Measurements from ENCODE around the gene SMYD3.
"Not testable (repeated sequence)": the region's sequence is repeated elsewhere in the genome, so short reads cannot be mapped to it uniquely, and the experiment has no call there.

The SMYD3 gene

DNA sequence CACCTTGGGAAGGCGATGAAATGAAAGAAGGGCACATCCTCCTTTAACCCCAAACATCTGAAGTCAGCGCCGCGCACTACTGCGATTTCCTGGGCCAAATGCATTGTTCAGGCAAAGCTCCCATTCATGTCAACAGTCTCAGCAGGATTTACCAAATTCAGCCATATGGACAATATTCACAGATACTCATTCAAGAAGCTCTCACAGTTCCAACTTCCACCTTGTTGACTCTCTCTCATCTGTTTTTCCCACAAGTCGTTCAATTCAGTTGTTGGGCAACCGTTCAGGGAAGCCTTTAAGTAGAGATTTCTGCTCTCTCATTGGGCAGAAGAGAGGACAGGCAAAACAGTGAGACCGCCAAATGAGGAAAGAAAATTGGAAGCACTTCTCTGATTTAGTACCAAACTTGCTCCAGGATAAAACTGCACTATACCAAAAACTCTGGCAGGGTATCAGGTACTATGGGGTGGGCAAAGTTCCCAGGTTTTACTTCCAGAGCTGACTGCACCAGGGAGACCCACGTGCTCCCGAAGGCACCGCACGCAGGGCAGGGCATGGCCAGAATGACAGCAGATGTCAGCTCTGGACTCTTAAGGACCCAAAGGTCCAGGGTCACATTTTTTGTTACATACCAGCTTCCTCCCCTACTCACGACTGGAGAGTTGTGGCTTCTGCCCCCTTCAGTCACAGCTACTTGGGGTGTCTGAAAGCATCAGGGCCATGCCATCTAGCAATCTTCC is 683.5 kb downstream of the SMYD3 start:
- Histone ChIP-seq H3K27me3 (replicated peaks in 2 of 5; ENCODE audit: control insufficient read depth in 4 of 5, insufficient read depth in 5 of 5, low read length in 4 of 5) (no peaks in the 10 kb centered on the region), H3K27ac (ENCODE audit: insufficient read depth in 1 of 2, low read depth in 1 of 2, low read length in 2 of 2, poor library complexity in 1 of 2, severe bottlenecking in 2 of 2) (no peak overlapping the region), H3K4me3 (ENCODE audit: control insufficient read depth in 1 of 7, extremely low read depth in 1 of 7, insufficient read depth in 4 of 7, low read depth in 2 of 7, low read length in 6 of 7) (no peak overlapping the region), H3K4me1 (ENCODE audit: control extremely low read depth in 1 of 4, control insufficient read depth in 4 of 4, insufficient read depth in 4 of 4, low read length in 3 of 4) (no peaks in the 10 kb centered on the region), H3K9me3 (ENCODE audit: control extremely low read depth in 1 of 5, control insufficient read depth in 4 of 5, insufficient read depth in 2 of 5, low read depth in 1 of 5, low read length in 4 of 5) (peaks cover 0 to 6% (median 3%) of the 10 kb centered on the region in 5 experiments), H3K36me3 (ENCODE audit: control insufficient read depth in 4 of 4, insufficient read depth in 4 of 4, low read length in 3 of 4) (peaks cover 0 to 4% (median under 1%) of the 10 kb centered on the region in 4 experiments)
- 98% methylated on average over 13 of the region's 13 CpGs for WGBS (ENCODE audit: insufficient coverage)
- DNase-seq: no peak
- ChIA-PET CTCF (interaction anchor here (0.8 kb wide), 1 partner anchor 12 kb away, joined by 3 read pairs; no protein-coding TSS in a partner anchor), POLR2A (interaction anchor here (0.6 kb wide), 1 partner anchor 65 kb away, joined by 6 read pairs; no protein-coding TSS in a partner anchor)

- Histone ChIP-seq H3K4me1 (ENCODE audit: control extremely low read depth in 1 of 4, control insufficient read depth in 4 of 4, insufficient read depth in 4 of 4, low read length in 3 of 4) (no peaks in the 10 kb centered on the region), H3K9me3 (ENCODE audit: control extremely low read depth in 1 of 5, control insufficient read depth in 4 of 5, insufficient read depth in 2 of 5, low read depth in 1 of 5, low read length in 4 of 5) (peaks cover 0 to 6% (median 3%) of the 10 kb centered on the region in 5 experiments), H3K27ac (ENCODE audit: insufficient read depth in 1 of 2, low read depth in 1 of 2, low read length in 2 of 2, poor library complexity in 1 of 2, severe bottlenecking in 2 of 2) (no peak overlapping the region), H3K36me3 (ENCODE audit: control insufficient read depth in 4 of 4, insufficient read depth in 4 of 4, low read length in 3 of 4) (peaks cover 0 to 4% (median under 1%) of the 10 kb centered on the region in 4 experiments), H3K27me3 (replicated peaks in 2 of 5; ENCODE audit: control insufficient read depth in 4 of 5, insufficient read depth in 5 of 5, low read length in 4 of 5) (no peaks in the 10 kb centered on the region), H3K4me3 (ENCODE audit: control insufficient read depth in 1 of 7, extremely low read depth in 1 of 7, insufficient read depth in 4 of 7, low read depth in 2 of 7, low read length in 6 of 7) (no peak overlapping the region)
- no peak for DNase-seq
- 96% methylated on average over 9 of the region's 11 CpGs for WGBS (ENCODE audit: insufficient coverage)
- ChIA-PET POLR2A (no interaction called here), CTCF (no interaction called here)
Measured at GRCh38 chr1:245822996-245823395, 684.1 kb downstream of the SMYD3 start.

GRCh38 chr1:245818363-245818762 is 688.7 kb downstream of the SMYD3 start:
- H3K36me3 ChIP-seq (ENCODE audit: control insufficient read depth in 4 of 4, insufficient read depth in 4 of 4, low read length in 3 of 4); H3K9me3 ChIP-seq (ENCODE audit: control extremely low read depth in 1 of 5, control insufficient read depth in 4 of 5, insufficient read depth in 2 of 5, low read depth in 1 of 5, low read length in 4 of 5); H3K27me3 ChIP-seq (replicated peaks in 2 of 5; ENCODE audit: control insufficient read depth in 4 of 5, insufficient read depth in 5 of 5, low read length in 4 of 5); DNase-seq; POLR2A ChIA-PET; CTCF ChIA-PET; H3K27ac ChIP-seq (ENCODE audit: insufficient read depth in 1 of 2, low read depth in 1 of 2, low read length in 2 of 2, poor library complexity in 1 of 2, severe bottlenecking in 2 of 2); H3K4me1 ChIP-seq (ENCODE audit: control extremely low read depth in 1 of 4, control insufficient read depth in 4 of 4, insufficient read depth in 4 of 4, low read length in 3 of 4); H3K4me3 ChIP-seq (ENCODE audit: control insufficient read depth in 1 of 7, extremely low read depth in 1 of 7, insufficient read depth in 4 of 7, low read depth in 2 of 7, low read length in 6 of 7): not testable (repeated sequence)
- no CpG with 5 or more reads among the region's 6 CpGs for WGBS (ENCODE audit: insufficient coverage)

GRCh38 chr1:245816496-245816895 is 690.6 kb downstream of the SMYD3 start:
- 75% methylated on average over 6 of the region's 24 CpGs for WGBS (ENCODE audit: insufficient coverage)
- CTCF ChIA-PET; H3K36me3 ChIP-seq (ENCODE audit: control insufficient read depth in 4 of 4, insufficient read depth in 4 of 4, low read length in 3 of 4); H3K27me3 ChIP-seq (replicated peaks in 2 of 5; ENCODE audit: control insufficient read depth in 4 of 5, insufficient read depth in 5 of 5, low read length in 4 of 5); DNase-seq; H3K4me1 ChIP-seq (ENCODE audit: control extremely low read depth in 1 of 4, control insufficient read depth in 4 of 4, insufficient read depth in 4 of 4, low read length in 3 of 4); H3K9me3 ChIP-seq (ENCODE audit: control extremely low read depth in 1 of 5, control insufficient read depth in 4 of 5, insufficient read depth in 2 of 5, low read depth in 1 of 5, low read length in 4 of 5); H3K4me3 ChIP-seq (ENCODE audit: control insufficient read depth in 1 of 7, extremely low read depth in 1 of 7, insufficient read depth in 4 of 7, low read depth in 2 of 7, low read length in 6 of 7); H3K27ac ChIP-seq (ENCODE audit: insufficient read depth in 1 of 2, low read depth in 1 of 2, low read length in 2 of 2, poor library complexity in 1 of 2, severe bottlenecking in 2 of 2): not testable (repeated sequence)
- POLR2A ChIA-PET: interaction anchor here (0.6 kb wide), 1 partner anchor 9 kb away, joined by 3 read pairs; no protein-coding TSS in a partner anchor

GRCh38 chr1:245814651-245815050 is 692.4 kb downstream of the SMYD3 start:
- Histone ChIP-seq H3K27me3 (replicated peaks in 2 of 5; ENCODE audit: control insufficient read depth in 4 of 5, insufficient read depth in 5 of 5, low read length in 4 of 5) (no peaks in the 10 kb centered on the region), H3K27ac (ENCODE audit: insufficient read depth in 1 of 2, low read depth in 1 of 2, low read length in 2 of 2, poor library complexity in 1 of 2, severe bottlenecking in 2 of 2) (no peak overlapping the region), H3K4me3 (ENCODE audit: control insufficient read depth in 1 of 7, extremely low read depth in 1 of 7, insufficient read depth in 4 of 7, low read depth in 2 of 7, low read length in 6 of 7) (no peak overlapping the region), H3K9me3 (ENCODE audit: control extremely low read depth in 1 of 5, control insufficient read depth in 4 of 5, insufficient read depth in 2 of 5, low read depth in 1 of 5, low read length in 4 of 5) (no peaks in the 10 kb centered on the region), H3K4me1 (ENCODE audit: control extremely low read depth in 1 of 4, control insufficient read depth in 4 of 4, insufficient read depth in 4 of 4, low read length in 3 of 4) (peaks cover 0 to 3% (median 0%) of the 10 kb centered on the region in 4 experiments), H3K36me3 (ENCODE audit: control insufficient read depth in 4 of 4, insufficient read depth in 4 of 4, low read length in 3 of 4) (no peaks in the 10 kb centered on the region)
- DNase-seq: no peak
- CTCF ChIA-PET: interaction anchor here (1.1 kb wide), 1 partner anchor 44 kb away, joined by 3 read pairs; no protein-coding TSS in a partner anchor
- 75% methylated on average over 4 of the region's 10 CpGs for WGBS (ENCODE audit: insufficient coverage)
- POLR2A ChIA-PET: no interaction called here

DNA sequence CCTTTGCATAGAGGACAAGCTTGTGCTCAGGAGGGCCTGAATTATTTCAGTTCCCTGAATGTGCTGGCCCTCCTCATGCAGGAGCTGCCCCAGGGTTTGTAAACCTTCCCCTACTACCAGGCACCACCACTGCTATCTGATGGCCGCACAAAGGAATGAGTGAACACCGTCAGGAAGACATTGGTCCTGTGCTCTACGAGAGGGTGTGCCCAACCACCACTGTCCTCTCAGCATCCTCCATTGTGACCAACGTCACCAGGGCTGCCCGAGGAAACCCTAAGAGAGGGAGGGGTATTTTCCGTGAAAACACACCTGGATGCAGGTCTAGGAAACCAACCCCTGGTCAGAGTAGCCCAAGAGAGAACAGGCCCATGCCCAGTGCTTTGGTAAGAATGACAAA is 694.8 kb downstream of the SMYD3 start:
- no peak for DNase-seq
- Histone ChIP-seq H3K4me1 (ENCODE audit: control extremely low read depth in 1 of 4, control insufficient read depth in 4 of 4, insufficient read depth in 4 of 4, low read length in 3 of 4) (peaks cover 0 to 20% (median 6%) of the 10 kb centered on the region in 4 experiments), H3K9me3 (ENCODE audit: control extremely low read depth in 1 of 5, control insufficient read depth in 4 of 5, insufficient read depth in 2 of 5, low read depth in 1 of 5, low read length in 4 of 5) (no peaks in the 10 kb centered on the region), H3K4me3 (ENCODE audit: control insufficient read depth in 1 of 7, extremely low read depth in 1 of 7, insufficient read depth in 4 of 7, low read depth in 2 of 7, low read length in 6 of 7) (no peak overlapping the region), H3K36me3 (ENCODE audit: control insufficient read depth in 4 of 4, insufficient read depth in 4 of 4, low read length in 3 of 4) (no peaks in the 10 kb centered on the region), H3K27me3 (replicated peaks in 2 of 5; ENCODE audit: control insufficient read depth in 4 of 5, insufficient read depth in 5 of 5, low read length in 4 of 5) (no peaks in the 10 kb centered on the region), H3K27ac (ENCODE audit: insufficient read depth in 1 of 2, low read depth in 1 of 2, low read length in 2 of 2, poor library complexity in 1 of 2, severe bottlenecking in 2 of 2) (no peak overlapping the region)
- ChIA-PET POLR2A (no interaction called here), CTCF (no interaction called here)
- WGBS (ENCODE audit: insufficient coverage): 93% methylated on average over 3 of the region's 6 CpGs

DNA sequence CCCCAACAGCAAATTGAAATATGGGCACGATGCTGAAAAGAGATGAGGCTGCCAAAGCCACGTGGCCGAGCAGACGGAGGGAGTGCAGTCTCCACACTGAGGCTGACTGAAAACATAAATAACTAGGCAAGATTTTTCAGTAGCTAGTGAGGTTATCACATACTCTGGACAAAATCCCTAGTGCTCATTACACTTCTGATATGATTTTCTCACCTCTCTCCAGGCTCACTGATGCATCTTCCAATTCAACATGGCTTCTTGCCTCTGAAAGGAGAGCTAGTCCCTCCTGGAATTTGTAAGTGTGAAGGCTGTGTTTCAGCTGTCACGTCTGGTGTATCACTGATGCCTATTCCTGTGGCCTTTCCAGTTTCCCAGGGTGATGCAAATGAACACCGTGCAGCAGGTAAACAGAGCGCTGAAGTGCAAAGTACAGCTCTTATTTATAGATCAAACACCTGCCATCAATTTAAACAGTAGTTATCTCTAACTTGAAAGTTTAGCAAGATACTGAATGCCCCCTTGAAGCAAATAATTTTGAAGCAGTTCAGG is 696.2 kb downstream of the SMYD3 start:
- WGBS (ENCODE audit: insufficient coverage): 90% methylated on average over 4 of the region's 7 CpGs
- ChIA-PET POLR2A (no interaction called here), CTCF (interaction anchor here (0.8 kb wide), 1 partner anchor 1005 kb away, joined by 3 read pairs; no protein-coding TSS in a partner anchor)
- H3K9me3 ChIP-seq (ENCODE audit: control extremely low read depth in 1 of 5, control insufficient read depth in 4 of 5, insufficient read depth in 2 of 5, low read depth in 1 of 5, low read length in 4 of 5): no peaks in the 10 kb centered on the region
- H3K36me3 ChIP-seq (ENCODE audit: control insufficient read depth in 4 of 4, insufficient read depth in 4 of 4, low read length in 3 of 4): no peaks in the 10 kb centered on the region
- no peak overlapping the region for H3K27ac ChIP-seq (ENCODE audit: insufficient read depth in 1 of 2, low read depth in 1 of 2, low read length in 2 of 2, poor library complexity in 1 of 2, severe bottlenecking in 2 of 2)
- no peak overlapping the region for H3K4me3 ChIP-seq (ENCODE audit: control insufficient read depth in 1 of 7, extremely low read depth in 1 of 7, insufficient read depth in 4 of 7, low read depth in 2 of 7, low read length in 6 of 7)
- no peak for DNase-seq
- H3K27me3 ChIP-seq (replicated peaks in 2 of 5; ENCODE audit: control insufficient read depth in 4 of 5, insufficient read depth in 5 of 5, low read length in 4 of 5): no peaks in the 10 kb centered on the region
- peaks cover 0 to 26% (median 9%) of the 10 kb centered on the region in 4 experiments for H3K4me1 ChIP-seq (ENCODE audit: control extremely low read depth in 1 of 4, control insufficient read depth in 4 of 4, insufficient read depth in 4 of 4, low read length in 3 of 4)

Measured in common myeloid progenitor, CD34-positive (primary cell).